H1 (cell line): Measurements from ENCODE around the gene ABHD15. TPM values are rescaled to one million over a fixed set of nuclear protein-coding genes. Genes with fewer than 3 reads are reported as not detected.

ENCODE experiments used
- CTCF ChIA-PET: fragments of 300-600 bp; sonication (Branson Sonifier 250); formaldehyde crosslinking; loops from one replicate; lab custom pipeline; 2021; ENCODE audit not compliant: partially characterized antibody; lab: Charles Lee
- POLR2A ChIA-PET: fragments of 300-600 bp; sonication (Branson Sonifier 250); formaldehyde crosslinking; loops from one replicate; lab custom pipeline; 2021; ENCODE audit warnings: inconsistent platforms; ENCODE audit not compliant: partially characterized antibody; lab: Charles Lee
- DNase-seq, 2 experiments: peaks; one replicate each; pipeline versions ENCODE4 v3.0.0 to v3.0.0-alpha.2; 2010 to 2022; ENCODE audit warnings: low spot score in 2 of 2, low read depth in 1 of 2, mixed read lengths in 1 of 2
- FAIRE-seq: peaks from 2 replicates; lab custom pipeline; 2011; peaks lifted over from hg19 to GRCh38; lab: Jason Lieb, UNC
- H2AFZ ChIP-seq: 2 replicates; pipeline ENCODE4 v1.8.1; 2012; ENCODE audit warnings: low read length, inconsistent platforms
- H2AK5ac ChIP-seq: 2 replicates; pipeline ENCODE4 v1.6.1; 2013; ENCODE audit warnings: low read depth, low read length
- H2BK120ac ChIP-seq: replicated peaks from 2 replicates; pipeline ENCODE3; 2013; ENCODE audit warnings: low read depth, low read length, inconsistent platforms
- H2BK12ac ChIP-seq: 2 replicates; pipeline ENCODE4 v1.6.1; 2013; ENCODE audit warnings: low read depth, low read length
- H2BK15ac ChIP-seq: 2 replicates; pipeline ENCODE4 v1.6.1; 2013; ENCODE audit warnings: low read length
- H2BK20ac ChIP-seq: 2 replicates; pipeline ENCODE4 v1.6.1; 2013; ENCODE audit warnings: low read length
- H2BK5ac ChIP-seq: 2 replicates; pipeline ENCODE4 v1.6.1; 2013; ENCODE audit warnings: low read depth, low read length
- H3K14ac ChIP-seq: 2 replicates; pipeline ENCODE4 v1.6.1; 2013; ENCODE audit warnings: inconsistent platforms; ENCODE audit not compliant: insufficient read length
- H3K18ac ChIP-seq: 2 replicates; pipeline ENCODE4 v1.6.1; 2013; ENCODE audit warnings: low read length; ENCODE audit errors: extremely low read depth
- H3K23ac ChIP-seq: 2 replicates; pipeline ENCODE4 v1.6.1; 2013; ENCODE audit warnings: inconsistent platforms; ENCODE audit not compliant: insufficient read length
- H3K23me2 ChIP-seq: 2 replicates; pipeline ENCODE4 v1.6.1; 2013; ENCODE audit warnings: low read depth, low read length
- H3K27ac ChIP-seq: 2 replicates; pipeline ENCODE4 v1.6.1; 2011; ENCODE audit warnings: low read depth, low read length, inconsistent platforms
- H3K27me3 ChIP-seq, 4 experiments: replicated peaks in 1 of 4; 1 replicate in 1 of 4; 2 replicates in 3 of 4; pipeline versions ENCODE4 v1.6.1 to v1.8.1; 2011 to 2013; ENCODE audit warnings: low read length in 3 of 4, mild to moderate bottlenecking in 3 of 4, inconsistent platforms in 2 of 4, mixed read lengths in 2 of 4, moderate library complexity in 1 of 4; ENCODE audit not compliant: control insufficient read depth in 3 of 4, insufficient read depth in 3 of 4; ENCODE audit errors: extremely low read depth in 1 of 4
- H3K36me3 ChIP-seq, 4 experiments: 2 replicates each; pipeline versions ENCODE4 v1.6.1 to v1.8.1; 2011 to 2013; ENCODE audit warnings: mild to moderate bottlenecking in 4 of 4, low read length in 3 of 4, moderate library complexity in 2 of 4, control low read depth in 1 of 4, inconsistent platforms in 1 of 4; ENCODE audit not compliant: insufficient read depth in 4 of 4, control insufficient read depth in 2 of 4
- H3K4ac ChIP-seq: replicated peaks from 2 replicates; pipeline ENCODE3; 2013; ENCODE audit warnings: low read length, low read depth, mixed read lengths, inconsistent platforms; ENCODE audit not compliant: insufficient read length
- H3K4me1 ChIP-seq, 4 experiments: replicated peaks in 1 of 4; 1 replicate in 1 of 4; 2 replicates in 3 of 4; pipeline versions ENCODE4 v1.6.1 to v1.8.1; 2011 to 2013; ENCODE audit warnings: low read length in 3 of 4, inconsistent platforms in 2 of 4, mixed read lengths in 1 of 4; ENCODE audit not compliant: insufficient read depth in 4 of 4, control insufficient read depth in 3 of 4
- H3K4me2 ChIP-seq, 2 experiments: 2 replicates each; pipeline versions ENCODE4 v1.6.1 to v1.8.1; 2011 to 2013; ENCODE audit warnings: low read depth in 2 of 2, low read length in 2 of 2, control low read depth in 1 of 2, inconsistent platforms in 1 of 2, mild to moderate bottlenecking in 1 of 2; ENCODE audit not compliant: insufficient read depth in 1 of 2
- H3K4me3 ChIP-seq, 4 experiments: fragments of 200-600, 300-600 bp in 1 of 4; sonication (generic), shearing (Covaris generic), sonication (Bioruptor Twin) in 1 of 4; 2 replicates each; pipeline versions ENCODE4 v1.5.1 to v1.8.1; 2011 to 2016; ENCODE audit warnings: low read length in 4 of 4, low read depth in 3 of 4, control low read depth in 2 of 4, inconsistent platforms in 2 of 4, mild to moderate bottlenecking in 2 of 4, mixed read lengths in 1 of 4, moderate library complexity in 1 of 4; ENCODE audit not compliant: insufficient read depth in 2 of 4; ENCODE audit errors: extremely low read depth in 1 of 4
- H3K56ac ChIP-seq: replicated peaks from 2 replicates; pipeline ENCODE3; 2013; ENCODE audit warnings: low read depth, mild to moderate bottlenecking, mixed read lengths, low read length, inconsistent platforms; ENCODE audit not compliant: insufficient read length
- H3K79me1 ChIP-seq: 2 replicates; pipeline ENCODE4 v1.6.1; 2013; ENCODE audit warnings: low read depth, low read length, control low read depth
- H3K79me2 ChIP-seq, 2 experiments: 2 replicates each; pipeline versions ENCODE4 v1.6.1 to v1.8.1; 2012 to 2013; ENCODE audit warnings: low read length in 2 of 2, mild to moderate bottlenecking in 2 of 2, inconsistent platforms in 1 of 2; ENCODE audit not compliant: insufficient read depth in 2 of 2, control insufficient read depth in 1 of 2
- H3K9ac ChIP-seq, 4 experiments: replicated peaks in 1 of 4; 1 replicate in 1 of 4; 2 replicates in 3 of 4; pipeline versions ENCODE4 v1.6.1 to v1.8.1; 2011 to 2013; ENCODE audit warnings: low read depth in 3 of 4, low read length in 3 of 4, control low read depth in 2 of 4, mild to moderate bottlenecking in 2 of 4, moderate library complexity in 2 of 4, inconsistent platforms in 1 of 4; ENCODE audit errors: extremely low read depth in 1 of 4
- H3K9me3 ChIP-seq, 2 experiments: 2 replicates each; pipeline versions ENCODE4 v1.6.1 to v1.8.1; 2012 to 2013; ENCODE audit warnings: mild to moderate bottlenecking in 2 of 2, moderate library complexity in 2 of 2, control low read depth in 1 of 2, inconsistent platforms in 1 of 2, low read depth in 1 of 2, low read length in 1 of 2, mixed read lengths in 1 of 2; ENCODE audit not compliant: insufficient read depth in 2 of 2
- H4K20me1 ChIP-seq, 2 experiments: replicated peaks in 1 of 2; 2 replicates each; pipeline versions ENCODE3 to v1.8.1; 2011 to 2013; ENCODE audit warnings: inconsistent platforms in 2 of 2, low read length in 2 of 2, mild to moderate bottlenecking in 1 of 2; ENCODE audit not compliant: insufficient read depth in 2 of 2, control insufficient read depth in 1 of 2
- H4K5ac ChIP-seq: 2 replicates; pipeline ENCODE4 v1.6.1; 2013; ENCODE audit warnings: low read length, low read depth, mixed read lengths, inconsistent platforms; ENCODE audit not compliant: insufficient read length
- H4K8ac ChIP-seq: 2 replicates; pipeline ENCODE4 v1.8.0; 2013; ENCODE audit warnings: mild to moderate bottlenecking, moderate library complexity, low read length, inconsistent platforms; ENCODE audit not compliant: insufficient read depth; ENCODE audit errors: extremely low read depth
- H4K91ac ChIP-seq: replicated peaks from 2 replicates; pipeline ENCODE3; 2013; ENCODE audit warnings: low read length, mixed read lengths, inconsistent platforms; ENCODE audit not compliant: insufficient read length
- CREB1 ChIP-seq: IDR thresholded peaks from 2 replicates; pipeline ENCODE4 v1.6.1; 2012; ENCODE audit warnings: inconsistent platforms
- EP300 ChIP-seq, 2 experiments: IDR thresholded peaks; 1 replicate in 1 of 2; 2 replicates in 1 of 2; pipeline ENCODE4 v1.6.1; 2011 to 2012; ENCODE audit warnings: low read depth in 2 of 2, low read length in 2 of 2, mild to moderate bottlenecking in 2 of 2, borderline replicate concordance in 1 of 2, inconsistent platforms in 1 of 2, moderate library complexity in 1 of 2
- FOSL1 ChIP-seq: IDR thresholded peaks from 2 replicates; pipeline ENCODE4 v1.6.1; 2011; ENCODE audit warnings: mild to moderate bottlenecking, low read depth, low read length, moderate library complexity; ENCODE audit not compliant: insufficient read depth
- GABPA ChIP-seq: IDR thresholded peaks from 2 replicates; pipeline ENCODE4 v1.6.1; 2011; ENCODE audit warnings: mild to moderate bottlenecking, low read length, moderate library complexity, borderline replicate concordance; ENCODE audit not compliant: insufficient read depth
- GTF2F1 ChIP-seq: IDR thresholded peaks from 2 replicates; pipeline ENCODE4 v1.6.1; 2012; ENCODE audit warnings: low read depth, low read length, improper control_type of control experiment, borderline replicate concordance
- HDAC2 ChIP-seq, 2 experiments: fragments of 300-600 bp in 1 of 2; sonication (generic) in 1 of 2; IDR thresholded peaks; 2 replicates each; pipeline ENCODE4 v1.6.1; 2011 to 2012; ENCODE audit warnings: low read depth in 2 of 2, low read length in 2 of 2, mild to moderate bottlenecking in 2 of 2, moderate library complexity in 2 of 2, borderline replicate concordance in 1 of 2, inconsistent platforms in 1 of 2
- MAX ChIP-seq: IDR thresholded peaks from 2 replicates; pipeline ENCODE4 v1.6.1; 2012; ENCODE audit warnings: inconsistent platforms
- RBBP5 ChIP-seq: IDR thresholded peaks from 2 replicates; pipeline ENCODE4 v1.7.1; 2012; ENCODE audit warnings: low read depth, mild to moderate bottlenecking, inconsistent platforms, low read length, moderate library complexity, borderline replicate concordance
- SIN3A ChIP-seq, 2 experiments: IDR thresholded peaks in 1 of 2; conservative IDR thresholded peaks in 1 of 2; 2 replicates each; pipeline ENCODE4 v1.6.1; 2011 to 2012; ENCODE audit warnings: low read length in 2 of 2, improper control_type of control experiment in 1 of 2, low read depth in 1 of 2, mild to moderate bottlenecking in 1 of 2
- SIX5 ChIP-seq: IDR thresholded peaks from 2 replicates; pipeline ENCODE4 v1.6.1; 2011; ENCODE audit warnings: mild to moderate bottlenecking, low read depth, low read length
- WGBS, 2 experiments: shearing (Covaris generic) in 1 of 2; methylation state at CpG; one replicate each; pipeline versions ENCODE4 v1.1.6 to v1.1.7; 2013 to 2015; ENCODE audit warnings: low lambda C conversion rate in 2 of 2, mixed read lengths in 2 of 2, inconsistent platforms in 1 of 2, low coverage in 1 of 2, missing lambda C conversion rate in 1 of 2; ENCODE audit not compliant: insufficient replicate concordance in 2 of 2, insufficient coverage in 1 of 2, insufficient read length in 1 of 2; ENCODE audit errors: extremely low coverage in 1 of 2, missing lambda C conversion rate in 1 of 2; 5-methylcytosine and 5-hydroxymethylcytosine counted together
- polyA plus RNA-seq, 7 experiments: library from polyadenylated mRNA; depleted of rRNA in 3 of 7; stranded (reverse) in 5 of 7; unstranded in 2 of 7; fragments of >200 nt in 5 of 7; fragments of 200-250 nt in 2 of 7; gene quantifications; 1 replicate in 5 of 7; 2 replicates in 1 of 7; 4 replicates in 1 of 7; pipeline versions ENCODE4 v1.2.1 to v1.2.3, GENCODE V29; 2011 to 2013; ENCODE audit warnings: missing spikeins in 2 of 7, mixed read lengths in 2 of 7
- total RNA-seq: library from RNA; stranded (reverse); fragmentation: NEBNext Ultra II Directional; extraction: Animal tissue kit (Norgen Biotek cat#: 25700); gene quantifications from 2 replicates; pipeline ENCODE4 v1.2.1, GENCODE V29; 2021

ABHD15 gene
- total and polyA plus RNA-seq, 2 of the 8 experiments (the other 6 are each of a cell fraction or from before 2014, with no cell fraction given) = 0.88 to 1.7 TPM

- no peak within 1 kb of the TSS for H2AFZ ChIP-seq
- peak within 1 kb of the TSS; percentile 83; the same call in 1 of the 2 replicates for H2BK12ac ChIP-seq
- H3K79me2 ChIP-seq = peaks cover 0 to 33% of the 10 kb centered on the region in 2 experiments; a peak in 2 of 4 replicates
- no peak within 1 kb of the TSS for H3K23ac ChIP-seq
- peak in 1 of 2 experiments; percentile 85 for DNase-seq
- no peak within 1 kb of the TSS for H2BK15ac ChIP-seq
- peak within 1 kb of the TSS; percentile 54 for H3K56ac ChIP-seq
- peak within 1 kb of the TSS; percentile 63 for H4K8ac ChIP-seq
- no peak for FAIRE-seq
- peak within 1 kb of the TSS; percentile 44; the same call in 1 of the 2 replicates for H2BK5ac ChIP-seq
- peak within 1 kb of the TSS; percentile 89; the same call in 1 of the 2 replicates for H3K18ac ChIP-seq
- no peaks in the 10 kb centered on the region for H3K36me3 ChIP-seq
- H3K27me3 ChIP-seq = peaks cover 0 to 6% (median 5%) of the 10 kb centered on the region in 4 experiments; a peak in 2 of 7 replicates
- no peak within 1 kb of the TSS for H3K14ac ChIP-seq
- H4K91ac ChIP-seq = no peak within 1 kb of the TSS
- peaks cover 40% of the 10 kb centered on the region for H3K23me2 ChIP-seq
- H3K4me3 ChIP-seq = peak within 1 kb of the TSS; percentile 38 to 83 (median 70)
- POLR2A ChIA-PET = interaction anchor here (1.2 to 3.6 kb wide), 11 partner anchors 12 to 337 kb away, joined by 4 to 30 read pairs (median 7); partner anchors contain the start of genes NUFIP2, TAOK1 and TP53I13
- H3K4me1 ChIP-seq = peaks cover 10 to 66% (median 45%) of the 10 kb centered on the region in 4 experiments
- H3K9ac ChIP-seq = peak within 1 kb of the TSS in 1 of 4 experiments; percentile 50; a peak in 2 of 7 replicates
- 3% methylated on average over 35 of the region's 96 CpGs; no CpG with 5 or more reads in 1 of the 2 experiments for WGBS, 2 experiments
- H3K4ac ChIP-seq = no peak within 1 kb of the TSS
- peaks cover 8 to 25% of the 10 kb centered on the region in 2 experiments for H4K20me1 ChIP-seq
- H3K79me1 ChIP-seq = peaks cover 7% of the 10 kb centered on the region; the same call in 1 of the 2 replicates
- CTCF ChIA-PET = interaction anchor here (1.2 to 5.0 kb wide), 8 partner anchors 13 to 336 kb away, joined by 3 to 167 read pairs (median 4); partner anchors contain the start of genes CORO6 and TP53I13
- H2BK120ac ChIP-seq = no peak within 1 kb of the TSS
- H3K4me2 ChIP-seq = peak within 1 kb of the TSS; percentile 86 to 93
- no peak within 1 kb of the TSS for H2AK5ac ChIP-seq
- H4K5ac ChIP-seq = peak within 1 kb of the TSS; percentile 25
- H3K27ac ChIP-seq = no peak within 1 kb of the TSS
- H2BK20ac ChIP-seq = no peak within 1 kb of the TSS
- no peaks in the 10 kb centered on the region for H3K9me3 ChIP-seq
- TF ChIP-seq MAX (peak; percentile 28; the same call in 1 of the 2 replicates), SIN3A (conservative IDR thresholded peaks at IDR 0.05 in 1 of 2, IDR thresholded peaks at IDR 0.05 in 1 of 2; ENCODE audit: low read depth in 1 of 2, low read length in 2 of 2) (peak in 1 of 2 experiments; percentile 36; a peak in 1 of 4 replicates), HDAC2 (IDR thresholded peaks at IDR 0.05; ENCODE audit: borderline replicate concordance in 1 of 2, low read depth in 2 of 2, low read length in 2 of 2) (no peak), FOSL1 (no peak), CREB1 (0 out of 2 replicates have a peak, but pooled peaks have one; percentile 41), EP300 (IDR thresholded peaks at IDR 0.05; ENCODE audit: borderline replicate concordance in 1 of 2, low read depth in 2 of 2, low read length in 2 of 2) (no peak), GTF2F1 (no peak), SIX5 (peak; percentile 44), RBBP5 (no peak), GABPA (no peak)
These were observed 26.2 kb upstream of the ABHD15 start, which contains the start of gene ANKRD13B for GRCh38 chr17:29592850-29593551. ANKRD13B (plus strand) TSS chr17:29593132; CDS start chr17:29593622, 490 bp downstream.
